GM19238 (cell line): ENCODE results near the gene IBA57.
"Not testable (repeated sequence)": the region's sequence is repeated elsewhere in the genome, so short reads cannot be mapped to it uniquely, and the experiment has no call there.

Source experiments
- DNase-seq: peaks from one replicate; pipeline ENCODE4 v3.0.0; 2011; ENCODE audit warnings: low spot score; ENCODE audit not compliant: insufficient read length

The IBA57 gene

DNA sequence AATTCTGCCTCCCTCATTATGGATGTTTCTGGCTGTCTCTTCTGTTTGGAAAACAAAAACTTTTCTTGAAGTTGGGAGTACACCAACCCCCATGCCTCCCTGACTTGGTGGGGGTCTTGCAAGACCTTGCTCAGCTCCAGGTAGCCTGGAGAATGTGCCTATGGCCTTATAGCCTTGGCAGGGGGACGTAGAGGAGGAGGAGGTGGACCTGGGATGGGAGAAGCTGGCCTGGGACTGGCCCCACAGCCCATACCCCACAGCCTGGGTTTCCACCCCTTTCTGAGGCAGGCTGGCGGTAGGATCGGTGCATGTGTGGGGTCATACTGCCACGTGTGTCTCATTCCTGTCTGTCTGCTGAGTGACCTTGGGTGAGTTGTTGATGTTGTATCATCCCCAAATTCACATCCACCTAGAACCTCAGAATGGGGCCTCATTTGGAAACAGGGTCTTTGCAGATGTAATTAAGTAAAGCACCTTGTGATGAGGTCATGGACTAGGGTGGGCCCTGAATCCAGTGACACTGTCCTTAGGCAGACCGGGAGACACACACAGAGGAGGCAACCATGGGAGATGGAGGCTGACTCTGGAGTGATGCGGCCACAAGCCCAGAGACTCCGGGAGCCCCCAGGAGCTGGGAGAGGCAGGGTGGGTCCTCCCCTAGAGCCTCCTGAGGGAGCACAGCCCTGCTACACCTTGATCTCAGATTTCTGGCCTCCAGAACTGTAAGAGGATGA lies 60.7 kb downstream of the IBA57 start:
- no peak for DNase-seq

DNA sequence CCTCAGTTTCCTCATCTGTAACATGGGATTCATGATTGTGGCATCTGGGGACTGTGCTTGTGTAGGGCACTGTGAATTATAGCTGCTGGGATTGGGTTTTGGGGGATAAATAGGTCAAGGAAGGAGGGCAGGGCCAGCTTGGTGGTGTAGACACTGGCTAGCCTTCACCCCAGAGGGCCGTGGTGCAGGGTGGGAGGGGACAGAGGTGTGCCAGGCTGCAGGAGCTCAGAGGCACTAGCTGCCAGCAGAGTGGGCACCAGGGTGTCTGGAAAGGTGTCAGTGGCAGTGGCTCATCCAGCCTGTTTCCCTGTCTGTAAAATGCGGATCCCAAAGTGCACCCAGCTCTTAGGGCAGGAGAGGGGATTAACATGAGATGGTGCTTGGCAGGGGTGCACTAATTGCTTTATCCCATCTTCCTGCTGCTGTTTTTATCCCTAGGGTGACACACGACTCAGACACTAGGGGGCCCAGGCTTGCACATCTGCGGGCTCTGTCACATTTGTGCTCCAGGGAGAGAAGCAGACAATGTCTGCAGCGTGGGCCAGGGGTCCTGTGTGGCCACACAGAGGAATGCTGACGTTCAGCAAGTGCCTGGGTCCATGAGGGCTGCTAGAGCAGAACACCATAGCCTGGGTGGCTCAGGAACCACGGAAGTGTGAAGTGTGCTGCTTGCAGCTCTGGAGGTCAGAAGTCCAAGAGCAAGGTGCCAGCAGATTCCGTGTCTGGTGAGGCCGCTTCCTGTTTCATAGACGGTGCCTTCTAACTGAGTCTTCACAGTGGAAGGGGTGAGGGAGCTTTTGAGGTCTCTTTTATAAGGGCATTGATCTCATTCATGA lies 61.6 kb downstream of the IBA57 start:
- no peak for DNase-seq

DNA sequence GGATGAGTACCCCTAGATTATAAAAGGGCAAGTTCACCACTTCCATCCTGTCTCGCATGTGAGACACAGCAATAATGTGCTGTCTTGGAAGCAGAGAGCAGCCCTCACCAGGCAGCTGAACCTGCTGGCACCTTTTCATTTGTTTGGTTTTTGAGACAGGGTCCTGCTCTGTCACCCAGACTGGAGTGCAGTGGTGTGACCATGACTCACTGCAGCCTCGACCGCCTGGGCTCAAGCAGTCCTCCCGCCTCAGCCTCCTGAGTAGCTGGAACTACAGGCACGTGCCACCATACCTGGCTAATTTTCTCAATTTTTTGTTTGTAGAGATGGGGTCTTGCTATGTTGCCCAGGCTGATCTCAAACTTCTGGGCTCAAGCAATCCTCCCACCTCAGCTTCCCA lies 62.5 kb downstream of the IBA57 start:
- DNase-seq = not testable (repeated sequence)

DNA sequence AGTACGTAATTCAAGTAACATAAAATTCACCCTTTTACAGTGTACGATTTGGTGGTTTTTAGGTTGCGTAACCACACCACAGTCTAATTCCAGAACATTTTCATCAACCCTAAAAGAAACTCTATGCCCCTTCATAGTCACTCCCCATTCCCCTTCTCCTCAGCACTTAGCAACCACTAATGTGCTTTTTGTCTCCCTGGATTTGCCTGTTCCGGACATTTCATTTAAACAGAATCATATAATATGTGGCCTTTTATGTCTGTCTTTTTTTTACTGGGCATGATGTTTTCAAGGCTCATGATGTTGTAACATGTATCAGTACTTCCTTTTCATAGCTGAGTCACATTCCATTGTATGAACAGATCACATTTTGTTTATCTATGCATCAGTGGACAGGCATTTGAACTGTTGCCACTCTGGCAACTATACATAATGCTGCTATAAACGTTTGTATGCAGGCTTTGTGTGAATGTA lies 63.0 kb downstream of the IBA57 start:
- no peak for DNase-seq

DNA sequence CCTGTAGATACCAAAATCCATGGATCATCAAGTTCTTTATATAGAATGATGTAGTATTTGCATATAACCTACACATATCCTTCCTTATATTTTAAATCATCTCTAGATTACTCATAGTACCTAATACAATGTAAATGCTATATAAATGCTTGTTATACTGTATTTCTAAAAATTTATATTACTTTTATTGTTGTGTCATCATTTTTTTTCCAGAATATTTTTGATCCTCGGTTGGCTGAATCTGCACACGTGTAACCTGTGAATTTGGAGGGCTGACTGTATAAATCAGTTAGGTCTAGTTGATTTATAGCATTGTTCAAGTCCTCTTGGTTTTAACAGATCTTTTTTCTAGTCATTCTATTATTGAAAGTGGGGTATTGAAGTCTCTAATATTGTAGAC lies 65.6 kb downstream of the IBA57 start:
- DNase-seq = no peak
